ENCODE data around the gene MUC5AC. TPM values are rescaled to one million over a fixed set of nuclear protein-coding genes. Genes with fewer than 3 reads are reported as not detected.

Gene MUC5AC, protein sequence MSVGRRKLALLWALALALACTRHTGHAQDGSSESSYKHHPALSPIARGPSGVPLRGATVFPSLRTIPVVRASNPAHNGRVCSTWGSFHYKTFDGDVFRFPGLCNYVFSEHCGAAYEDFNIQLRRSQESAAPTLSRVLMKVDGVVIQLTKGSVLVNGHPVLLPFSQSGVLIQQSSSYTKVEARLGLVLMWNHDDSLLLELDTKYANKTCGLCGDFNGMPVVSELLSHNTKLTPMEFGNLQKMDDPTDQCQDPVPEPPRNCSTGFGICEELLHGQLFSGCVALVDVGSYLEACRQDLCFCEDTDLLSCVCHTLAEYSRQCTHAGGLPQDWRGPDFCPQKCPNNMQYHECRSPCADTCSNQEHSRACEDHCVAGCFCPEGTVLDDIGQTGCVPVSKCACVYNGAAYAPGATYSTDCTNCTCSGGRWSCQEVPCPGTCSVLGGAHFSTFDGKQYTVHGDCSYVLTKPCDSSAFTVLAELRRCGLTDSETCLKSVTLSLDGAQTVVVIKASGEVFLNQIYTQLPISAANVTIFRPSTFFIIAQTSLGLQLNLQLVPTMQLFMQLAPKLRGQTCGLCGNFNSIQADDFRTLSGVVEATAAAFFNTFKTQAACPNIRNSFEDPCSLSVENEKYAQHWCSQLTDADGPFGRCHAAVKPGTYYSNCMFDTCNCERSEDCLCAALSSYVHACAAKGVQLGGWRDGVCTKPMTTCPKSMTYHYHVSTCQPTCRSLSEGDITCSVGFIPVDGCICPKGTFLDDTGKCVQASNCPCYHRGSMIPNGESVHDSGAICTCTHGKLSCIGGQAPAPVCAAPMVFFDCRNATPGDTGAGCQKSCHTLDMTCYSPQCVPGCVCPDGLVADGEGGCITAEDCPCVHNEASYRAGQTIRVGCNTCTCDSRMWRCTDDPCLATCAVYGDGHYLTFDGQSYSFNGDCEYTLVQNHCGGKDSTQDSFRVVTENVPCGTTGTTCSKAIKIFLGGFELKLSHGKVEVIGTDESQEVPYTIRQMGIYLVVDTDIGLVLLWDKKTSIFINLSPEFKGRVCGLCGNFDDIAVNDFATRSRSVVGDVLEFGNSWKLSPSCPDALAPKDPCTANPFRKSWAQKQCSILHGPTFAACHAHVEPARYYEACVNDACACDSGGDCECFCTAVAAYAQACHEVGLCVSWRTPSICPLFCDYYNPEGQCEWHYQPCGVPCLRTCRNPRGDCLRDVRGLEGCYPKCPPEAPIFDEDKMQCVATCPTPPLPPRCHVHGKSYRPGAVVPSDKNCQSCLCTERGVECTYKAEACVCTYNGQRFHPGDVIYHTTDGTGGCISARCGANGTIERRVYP (N-terminal part only)
- total RNA-seq: not detected

GRCh38 chr11:1157645-1158591 lies at the start of gene MUC5AC:
MUC5AC (plus strand) TSS chr11:1157953; CDS start chr11:1158000, 47 bp downstream.
- H3K4me3 ChIP-seq (replicated peaks in 1 of 3): no peak within 1 kb of the TSS
- H3K27ac ChIP-seq: no peak within 1 kb of the TSS
- DNase-seq: no peak
- H3K9me3 ChIP-seq: no peaks in the 10 kb centered on the region
- no peaks in the 10 kb centered on the region for H3K4me1 ChIP-seq
- no peaks in the 10 kb centered on the region for H3K36me3 ChIP-seq
- intact Hi-C loops (cut with DNase I): no loop called here
- H3K27me3 ChIP-seq: no peaks in the 10 kb centered on the region
- 76 to 82% methylated on average over 13 to 16 of the region's 32 CpGs for WGBS, 2 donors
- TF ChIP-seq POLR2A (IDR thresholded peaks at IDR 0.05): no peak
- TF ChIP-seq, protein P1, sequence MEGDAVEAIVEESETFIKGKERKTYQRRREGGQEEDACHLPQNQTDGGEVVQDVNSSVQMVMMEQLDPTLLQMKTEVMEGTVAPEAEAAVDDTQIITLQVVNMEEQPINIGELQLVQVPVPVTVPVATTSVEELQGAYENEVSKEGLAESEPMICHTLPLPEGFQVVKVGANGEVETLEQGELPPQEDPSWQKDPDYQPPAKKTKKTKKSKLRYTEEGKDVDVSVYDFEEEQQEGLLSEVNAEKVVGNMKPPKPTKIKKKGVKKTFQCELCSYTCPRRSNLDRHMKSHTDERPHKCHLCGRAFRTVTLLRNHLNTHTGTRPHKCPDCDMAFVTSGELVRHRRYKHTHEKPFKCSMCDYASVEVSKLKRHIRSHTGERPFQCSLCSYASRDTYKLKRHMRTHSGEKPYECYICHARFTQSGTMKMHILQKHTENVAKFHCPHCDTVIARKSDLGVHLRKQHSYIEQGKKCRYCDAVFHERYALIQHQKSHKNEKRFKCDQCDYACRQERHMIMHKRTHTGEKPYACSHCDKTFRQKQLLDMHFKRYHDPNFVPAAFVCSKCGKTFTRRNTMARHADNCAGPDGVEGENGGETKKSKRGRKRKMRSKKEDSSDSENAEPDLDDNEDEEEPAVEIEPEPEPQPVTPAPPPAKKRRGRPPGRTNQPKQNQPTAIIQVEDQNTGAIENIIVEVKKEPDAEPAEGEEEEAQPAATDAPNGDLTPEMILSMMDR (IDR thresholded peaks at IDR 0.05): no peak

DNA sequence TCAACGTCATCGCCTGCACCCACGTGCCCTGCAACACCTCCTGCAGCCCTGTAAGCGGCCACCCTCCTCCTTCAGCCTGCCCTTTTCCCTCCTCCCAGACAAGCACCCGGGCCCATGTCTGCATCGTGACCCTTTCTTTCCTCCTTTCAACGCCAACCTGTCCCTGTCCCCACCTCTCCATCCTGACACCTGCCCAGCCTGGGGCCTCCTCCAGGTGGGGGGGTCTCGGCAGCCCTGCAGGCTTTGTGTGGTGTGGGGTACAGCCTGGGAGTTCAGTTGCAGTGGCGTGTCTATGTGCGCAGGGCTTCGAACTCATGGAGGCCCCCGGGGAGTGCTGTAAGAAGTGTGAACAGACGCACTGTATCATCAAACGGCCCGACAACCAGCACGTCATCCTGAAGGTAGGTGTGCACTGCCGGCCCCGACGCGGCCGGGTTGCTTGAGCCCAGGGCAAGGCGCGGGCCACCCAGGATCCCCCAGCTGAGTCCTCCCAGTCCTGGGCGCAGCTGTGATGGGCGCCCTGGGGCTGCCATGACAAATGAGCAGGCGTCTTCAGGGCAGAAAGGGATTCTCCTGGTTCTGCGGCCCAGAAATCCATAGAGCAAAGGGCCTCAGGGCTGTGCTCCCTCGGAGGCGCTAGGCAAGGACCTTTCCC lies 49.4 kb upstream of the MUC5AC start:
- no peak for TF ChIP-seq POLR2A (IDR thresholded peaks at IDR 0.05)
- TF ChIP-seq, protein P1 (IDR thresholded peaks at IDR 0.05): no peak
- Histone ChIP-seq H3K4me1 (no peaks in the 10 kb centered on the region), H3K27me3 (no peaks in the 10 kb centered on the region), H3K9me3 (no peaks in the 10 kb centered on the region), H3K4me3 (replicated peaks in 1 of 3) (no peak overlapping the region), H3K27ac (no peak overlapping the region), H3K36me3 (no peaks in the 10 kb centered on the region)
- intact Hi-C loops (cut with DNase I): no loop called here
- no peak for DNase-seq
- WGBS, 2 donors: 83 to 86% methylated on average over 15 to 21 of the region's 29 CpGs

- Histone ChIP-seq H3K27ac (no peak overlapping the region), H3K4me3 (replicated peaks in 1 of 3) (no peak overlapping the region), H3K9me3 (no peaks in the 10 kb centered on the region), H3K27me3 (no peaks in the 10 kb centered on the region), H3K36me3 (no peaks in the 10 kb centered on the region), H3K4me1 (no peaks in the 10 kb centered on the region)
- no peak for DNase-seq
- TF ChIP-seq POLR2A (IDR thresholded peaks at IDR 0.05): no peak
- TF ChIP-seq, protein P1 (IDR thresholded peaks at IDR 0.05): no peak
- intact Hi-C loops (cut with DNase I): no loop called here
- WGBS, 2 donors: 73% methylated on average over 27 of the region's 28 CpGs; no CpG with 5 or more reads in 1 of the 2 donors
These were observed 48.4 kb upstream of the MUC5AC start for GRCh38 chr11:1109101-1109917.
